Fibroblast of villous mesenchyme (primary cell): Measurements from ENCODE around the gene OPRPN. TPM values are rescaled to one million over a fixed set of nuclear protein-coding genes. Genes with fewer than 3 reads are reported as not detected.

Source experiments
- DNase-seq: peaks from one replicate; pipeline ENCODE4 v3.0.0-alpha.2; 2010; ENCODE audit warnings: low read depth
- H3K4me3 ChIP-seq: 2 replicates; pipeline ENCODE4 v1.5.1; 2011; ENCODE audit warnings: low read depth, mild to moderate bottlenecking, low read length
- CTCF ChIP-seq: IDR thresholded peaks from 2 replicates; pipeline ENCODE4 v1.5.1; 2012; ENCODE audit warnings: low read depth, mild to moderate bottlenecking, low read length; ENCODE audit not compliant: insufficient read depth
- total RNA-seq: library from RNA; depleted of rRNA; stranded (reverse); fragments of >200 nt; gene quantifications from 2 replicates; pipeline ENCODE4 v1.2.3, GENCODE V29; 2012

The OPRPN gene
- total RNA-seq, 1 donor: not detected

- TF ChIP-seq CTCF: no peak
- no peak for DNase-seq
- H3K4me3 ChIP-seq: no peak overlapping the region
Measured at GRCh38 chr4:70402762-70403161, 5.0 kb downstream of the OPRPN start.

- H3K4me3 ChIP-seq: no peak overlapping the region
- no peak for DNase-seq
- no peak for TF ChIP-seq CTCF
Measured at GRCh38 chr4:70405765-70406164, 8.0 kb downstream of the OPRPN start.

- TF ChIP-seq CTCF: no peak
- no peak for DNase-seq
- no peak overlapping the region for H3K4me3 ChIP-seq
Measured at GRCh38 chr4:70425306-70425705, 27.6 kb downstream of the OPRPN start.

- no peak for DNase-seq
- H3K4me3 ChIP-seq: no peak overlapping the region
- TF ChIP-seq CTCF: no peak
Measured at GRCh38 chr4:70426789-70427188, 29.0 kb downstream of the OPRPN start.

GRCh38 chr4:70437197-70437596 lies 39.5 kb downstream of the OPRPN start:
- H3K4me3 ChIP-seq: no peak overlapping the region
- no peak for TF ChIP-seq CTCF

GRCh38 chr4:70442474-70442873 lies 44.7 kb downstream of the OPRPN start:
- TF ChIP-seq CTCF: no peak
- no peak overlapping the region for H3K4me3 ChIP-seq
- DNase-seq: no peak

More at GRCh38 chr4:70437197-70437596, 39.5 kb downstream of the OPRPN start:
- no peak for DNase-seq

- H3K4me3 ChIP-seq: no peak overlapping the region
- no peak for DNase-seq
- TF ChIP-seq CTCF: no peak
Measured at GRCh38 chr4:70443329-70443728, 45.6 kb downstream of the OPRPN start.
